ENCODE results near the gene DPF1. TPM values are rescaled to one million over a fixed set of nuclear protein-coding genes. Genes with fewer than 3 reads are reported as not detected.

Gene DPF1
- total RNA-seq, 2 experiments from 2014 or later = 7.6 to 11.3 TPM

DNA sequence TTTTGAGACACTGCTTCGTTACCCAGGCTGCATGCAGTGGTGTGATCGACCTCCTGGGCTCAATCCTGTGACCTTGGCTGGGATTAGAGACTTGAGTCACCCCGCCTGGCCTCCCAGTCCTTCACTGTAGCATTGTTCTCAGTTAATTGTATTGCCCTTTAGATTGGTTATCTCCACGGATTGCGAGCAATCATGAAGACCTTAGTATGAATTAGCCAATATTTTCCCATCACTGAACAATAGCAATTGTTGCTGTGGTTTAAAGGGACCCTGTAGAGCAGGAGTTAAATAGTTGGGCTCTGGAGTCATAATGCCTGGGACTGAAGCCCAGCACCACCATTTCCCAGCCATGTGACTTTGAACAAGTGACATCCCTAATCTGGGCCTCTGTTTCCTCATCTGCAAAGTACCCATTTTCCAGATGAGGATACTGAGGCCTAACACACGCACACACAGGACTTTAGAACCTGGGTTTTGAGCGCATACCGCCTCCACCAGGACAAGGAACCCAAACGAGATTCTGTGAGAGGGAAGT lies 23.8 kb upstream of the DPF1 start:
- BruUV-seq (replicated peaks) = no TSS peak
- Histone ChIP-seq H3K79me2 (ENCODE audit: insufficient read depth, low read depth, low read length) (no peaks in the 10 kb centered on the region), H3K36me3 (ENCODE audit: insufficient read depth, low read length) (no peaks in the 10 kb centered on the region), H4K20me1 (ENCODE audit: insufficient read depth, low read length) (no peaks in the 10 kb centered on the region), H3K4me2 (ENCODE audit: low read length) (no peak overlapping the region), H3K4me1 (ENCODE audit: insufficient read depth, low read length, poor library complexity, severe bottlenecking) (peaks cover 9% of the 10 kb centered on the region), H2AFZ (ENCODE audit: low read length) (no peak overlapping the region), H3K4me3 (ENCODE audit: low read depth, low read length, poor library complexity, severe bottlenecking) (no peak overlapping the region), H3K9me2 (ENCODE audit: insufficient read depth, low read length) (no peaks in the 10 kb centered on the region), H3K9me3 (ENCODE audit: low read length) (no peaks in the 10 kb centered on the region), H3K27ac (ENCODE audit: low read depth, low read length, poor library complexity, severe bottlenecking) (no peak overlapping the region)
- CTCF ChIA-PET (ENCODE audit: unreplicated experiment) = no interaction called here
- intact Hi-C loops (cut with micrococcal nuclease; ENCODE audit: unreplicated experiment) = no loop called here
- TF ChIP-seq, protein P1, sequence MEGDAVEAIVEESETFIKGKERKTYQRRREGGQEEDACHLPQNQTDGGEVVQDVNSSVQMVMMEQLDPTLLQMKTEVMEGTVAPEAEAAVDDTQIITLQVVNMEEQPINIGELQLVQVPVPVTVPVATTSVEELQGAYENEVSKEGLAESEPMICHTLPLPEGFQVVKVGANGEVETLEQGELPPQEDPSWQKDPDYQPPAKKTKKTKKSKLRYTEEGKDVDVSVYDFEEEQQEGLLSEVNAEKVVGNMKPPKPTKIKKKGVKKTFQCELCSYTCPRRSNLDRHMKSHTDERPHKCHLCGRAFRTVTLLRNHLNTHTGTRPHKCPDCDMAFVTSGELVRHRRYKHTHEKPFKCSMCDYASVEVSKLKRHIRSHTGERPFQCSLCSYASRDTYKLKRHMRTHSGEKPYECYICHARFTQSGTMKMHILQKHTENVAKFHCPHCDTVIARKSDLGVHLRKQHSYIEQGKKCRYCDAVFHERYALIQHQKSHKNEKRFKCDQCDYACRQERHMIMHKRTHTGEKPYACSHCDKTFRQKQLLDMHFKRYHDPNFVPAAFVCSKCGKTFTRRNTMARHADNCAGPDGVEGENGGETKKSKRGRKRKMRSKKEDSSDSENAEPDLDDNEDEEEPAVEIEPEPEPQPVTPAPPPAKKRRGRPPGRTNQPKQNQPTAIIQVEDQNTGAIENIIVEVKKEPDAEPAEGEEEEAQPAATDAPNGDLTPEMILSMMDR (conservative IDR thresholded peaks at IDR 0.05; ENCODE audit: low read length) = no peak
- TF ChIP-seq EZH2phosphoT487 (IDR thresholded peaks at IDR 0.05; ENCODE audit: borderline replicate concordance, low read depth, low read length) = no peak
- no peak for DNase-seq (ENCODE audit: low spot score)
- POLR2A ChIA-PET = no interaction called here

DNA sequence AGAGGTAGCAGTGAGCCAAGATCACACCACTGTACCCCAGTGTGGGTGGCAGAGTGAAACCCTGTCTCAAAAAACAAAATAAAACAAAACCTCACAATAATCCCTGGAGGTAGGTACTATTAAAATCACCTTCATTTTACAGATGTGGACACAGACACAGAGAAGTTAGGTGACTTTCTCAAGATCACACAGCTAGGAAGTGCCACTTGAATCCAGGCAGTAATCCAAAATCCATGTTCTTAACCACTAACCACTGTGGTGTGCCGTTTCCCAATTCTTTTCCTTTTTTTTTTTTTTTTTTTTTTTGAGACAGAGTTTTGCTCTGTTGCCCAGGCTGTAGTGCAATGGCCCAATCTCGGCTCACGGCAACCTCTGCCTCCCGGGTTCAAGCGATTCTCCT lies 23.1 kb upstream of the DPF1 start:
- ChIA-PET POLR2A (interaction anchor here (0.6 kb wide), 1 partner anchor 9 kb away, joined by 7 read pairs; no protein-coding TSS in a partner anchor), CTCF (ENCODE audit: unreplicated experiment) (no interaction called here)
- H3K4me2 ChIP-seq (ENCODE audit: low read length) = no peak overlapping the region
- no peak for TF ChIP-seq EZH2phosphoT487 (IDR thresholded peaks at IDR 0.05; ENCODE audit: borderline replicate concordance, low read depth, low read length)
- TF ChIP-seq, protein P1 (conservative IDR thresholded peaks at IDR 0.05; ENCODE audit: low read length) = no peak
- H2AFZ ChIP-seq (ENCODE audit: low read length) = no peak overlapping the region
- H4K20me1 ChIP-seq (ENCODE audit: insufficient read depth, low read length) = no peaks in the 10 kb centered on the region
- no TSS peak for BruUV-seq (replicated peaks)
- H3K27ac ChIP-seq (ENCODE audit: low read depth, low read length, poor library complexity, severe bottlenecking) = no peak overlapping the region
- H3K36me3 ChIP-seq (ENCODE audit: insufficient read depth, low read length) = no peaks in the 10 kb centered on the region
- DNase-seq (ENCODE audit: low spot score) = no peak
- H3K79me2 ChIP-seq (ENCODE audit: insufficient read depth, low read depth, low read length) = no peaks in the 10 kb centered on the region
- intact Hi-C loops (cut with micrococcal nuclease; ENCODE audit: unreplicated experiment) = no loop called here
- H3K9me2 ChIP-seq (ENCODE audit: insufficient read depth, low read length) = no peaks in the 10 kb centered on the region
- no peak overlapping the region for H3K4me3 ChIP-seq (ENCODE audit: low read depth, low read length, poor library complexity, severe bottlenecking)
- no peaks in the 10 kb centered on the region for H3K9me3 ChIP-seq (ENCODE audit: low read length)
- peaks cover 8% of the 10 kb centered on the region for H3K4me1 ChIP-seq (ENCODE audit: insufficient read depth, low read length, poor library complexity, severe bottlenecking)

DNA sequence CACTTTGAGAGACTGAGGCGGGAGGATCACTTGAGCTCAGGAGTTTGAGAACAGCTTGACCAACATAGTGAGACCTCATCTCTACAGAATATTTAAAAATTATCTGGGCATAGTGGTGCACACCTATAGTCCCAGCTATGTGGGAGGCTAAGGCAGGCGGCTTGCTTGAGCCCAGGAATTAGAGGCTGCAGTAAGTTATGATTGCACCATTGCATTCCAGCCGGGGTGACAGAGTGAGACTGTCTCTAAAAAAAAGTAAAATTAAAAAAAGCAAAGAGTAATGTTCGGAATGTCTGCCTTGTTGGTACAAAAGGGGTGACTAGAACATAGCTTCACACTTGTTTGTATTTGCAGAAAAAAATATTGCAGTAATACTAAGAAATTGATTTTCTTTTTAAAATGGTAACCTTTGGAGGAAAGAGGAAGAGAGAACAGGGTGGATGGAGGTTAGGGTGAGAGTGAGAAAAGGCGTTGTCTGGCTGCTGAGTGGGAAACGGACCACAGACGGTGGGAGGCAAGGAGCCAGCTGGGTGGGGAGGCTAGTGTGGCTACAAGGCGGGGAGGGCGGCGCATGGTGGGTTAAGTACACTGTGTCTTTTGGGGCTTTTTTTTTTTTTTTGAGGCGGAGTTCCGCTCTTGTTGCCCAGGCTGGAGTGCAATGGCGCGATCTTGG lies 21.9 kb upstream of the DPF1 start:
- no peak for TF ChIP-seq EZH2phosphoT487 (IDR thresholded peaks at IDR 0.05; ENCODE audit: borderline replicate concordance, low read depth, low read length)
- TF ChIP-seq, protein P1 (conservative IDR thresholded peaks at IDR 0.05; ENCODE audit: low read length) = no peak
- no peak overlapping the region for H3K27ac ChIP-seq (ENCODE audit: low read depth, low read length, poor library complexity, severe bottlenecking)
- H3K4me2 ChIP-seq (ENCODE audit: low read length) = no peak overlapping the region
- H2AFZ ChIP-seq (ENCODE audit: low read length) = no peak overlapping the region
- H3K36me3 ChIP-seq (ENCODE audit: insufficient read depth, low read length) = no peaks in the 10 kb centered on the region
- H3K4me3 ChIP-seq (ENCODE audit: low read depth, low read length, poor library complexity, severe bottlenecking) = no peak overlapping the region
- no peaks in the 10 kb centered on the region for H3K9me3 ChIP-seq (ENCODE audit: low read length)
- no peaks in the 10 kb centered on the region for H3K79me2 ChIP-seq (ENCODE audit: insufficient read depth, low read depth, low read length)
- POLR2A ChIA-PET = no interaction called here
- BruUV-seq (replicated peaks) = no TSS peak
- no peak for DNase-seq (ENCODE audit: low spot score)
- no peaks in the 10 kb centered on the region for H3K9me2 ChIP-seq (ENCODE audit: insufficient read depth, low read length)
- H4K20me1 ChIP-seq (ENCODE audit: insufficient read depth, low read length) = no peaks in the 10 kb centered on the region
- H3K4me1 ChIP-seq (ENCODE audit: insufficient read depth, low read length, poor library complexity, severe bottlenecking) = peaks cover 8% of the 10 kb centered on the region
- intact Hi-C loops (cut with micrococcal nuclease; ENCODE audit: unreplicated experiment) = no loop called here
- CTCF ChIA-PET (ENCODE audit: unreplicated experiment) = interaction anchor here (0.6 kb wide), 1 partner anchor 90 kb away, joined by 15 read pairs; the partner anchor contains the start of gene CATSPERG
